Epithelial cell of esophagus (primary cell): ENCODE measurements around the gene MCF2L2.

Source experiments
- DNase-seq: peaks from one replicate; pipeline ENCODE4 v3.0.0; 2010; ENCODE audit warnings: low read depth
- H3K4me3 ChIP-seq: 2 replicates; pipeline ENCODE4 v1.5.1; 2011; ENCODE audit warnings: mild to moderate bottlenecking, low read length, control low read depth
- CTCF ChIP-seq: IDR thresholded peaks from 2 replicates; pipeline ENCODE4 v1.5.1; 2011; ENCODE audit warnings: low read depth, mild to moderate bottlenecking, low read length, control low read depth, inconsistent platforms; ENCODE audit not compliant: insufficient read depth; ENCODE audit errors: missing control alignments

MCF2L2 gene

GRCh38 chr3:183259621-183260020, 168.8 kb downstream of the MCF2L2 start:
- no peak for DNase-seq
- H3K4me3 ChIP-seq, result no peak overlapping the region
- TF ChIP-seq CTCF, result no peak

GRCh38 chr3:183259087-183259486, 169.3 kb downstream of the MCF2L2 start:
- TF ChIP-seq CTCF, result no peak
- no peak overlapping the region for H3K4me3 ChIP-seq
- no peak for DNase-seq

GRCh38 chr3:183255348-183255730, 173.1 kb downstream of the MCF2L2 start:
- no peak for TF ChIP-seq CTCF
- peak; percentile 73 for DNase-seq
- peak overlapping the region; percentile 100 for H3K4me3 ChIP-seq

GRCh38 chr3:183254487-183255347, 173.7 kb downstream of the MCF2L2 start:
- DNase-seq, result no peak
- TF ChIP-seq CTCF, result no peak
- peak overlapping the region; percentile 100 for H3K4me3 ChIP-seq

GRCh38 chr3:183253528-183254486, 174.6 kb downstream of the MCF2L2 start:
- TF ChIP-seq CTCF, result no peak
- DNase-seq, result no peak
- peak overlapping the region; percentile 100 for H3K4me3 ChIP-seq

- TF ChIP-seq CTCF, result no peak
- H3K4me3 ChIP-seq, result peak within 1 kb of the TSS; percentile 100
- DNase-seq, result peak; percentile 95
Observed at GRCh38 chr3:183252973-183253527, 175.4 kb downstream of the MCF2L2 start, which contains the start of gene B3GNT5. B3GNT5 (plus strand) TSS chr3:183253253; CDS start chr3:183269799, 16,546 bp downstream.
